HG03045 (cell line): Measurements from ENCODE around the gene AFF3.

ENCODE experiments used
- ATAC-seq: cut with Tn5 transposase; IDR thresholded peaks from one replicate; pipeline ENCODE4 v1.9.1; 2021; ENCODE audit warnings: mild to moderate bottlenecking, moderate library complexity; ENCODE audit not compliant: unreplicated experiment

Gene AFF3

GRCh38 chr2:99593692-99594427 is 548.5 kb downstream of the AFF3 start:
- ATAC-seq: no peak

GRCh38 chr2:99576775-99577174 is 565.6 kb downstream of the AFF3 start:
- no peak for ATAC-seq

- ATAC-seq: no peak
Observed at GRCh38 chr2:99573634-99574251, 568.6 kb downstream of the AFF3 start.

- no peak for ATAC-seq
Observed at GRCh38 chr2:99572373-99573164, 569.8 kb downstream of the AFF3 start.

GRCh38 chr2:99571954-99572353 is 570.4 kb downstream of the AFF3 start:
- no peak for ATAC-seq

- no peak for ATAC-seq
Observed at GRCh38 chr2:99571533-99571932, 570.9 kb downstream of the AFF3 start.

- ATAC-seq: no peak
Observed at GRCh38 chr2:99571021-99571420, 571.4 kb downstream of the AFF3 start.

GRCh38 chr2:99569386-99569785 is 573.0 kb downstream of the AFF3 start:
- ATAC-seq: no peak

GRCh38 chr2:99565227-99565626 is 577.2 kb downstream of the AFF3 start:
- ATAC-seq: no peak

- ATAC-seq: no peak
Observed at GRCh38 chr2:99562516-99562915, 579.9 kb downstream of the AFF3 start.

- no peak for ATAC-seq
Observed at GRCh38 chr2:99561804-99562203, 580.6 kb downstream of the AFF3 start.

GRCh38 chr2:99559075-99559662 is 583.2 kb downstream of the AFF3 start:
- peak; percentile 75 for ATAC-seq

- no peak for ATAC-seq
Observed at GRCh38 chr2:99555404-99555803, 587.0 kb downstream of the AFF3 start.

- ATAC-seq: no peak
Observed at GRCh38 chr2:99554871-99555270, 587.5 kb downstream of the AFF3 start.

- ATAC-seq: no peak
Observed at GRCh38 chr2:99554238-99554637, 588.2 kb downstream of the AFF3 start.

GRCh38 chr2:99552529-99552928 is 589.9 kb downstream of the AFF3 start:
- no peak for ATAC-seq

GRCh38 chr2:99550368-99550767 is 592.0 kb downstream of the AFF3 start:
- no peak for ATAC-seq

- no peak for ATAC-seq
Observed at GRCh38 chr2:99545604-99546003, 596.8 kb downstream of the AFF3 start.

GRCh38 chr2:99545066-99545465 is 597.3 kb downstream of the AFF3 start:
- ATAC-seq: no peak

GRCh38 chr2:99544608-99545007 is 597.8 kb downstream of the AFF3 start:
- ATAC-seq: no peak

GRCh38 chr2:99543247-99543646 is 599.1 kb downstream of the AFF3 start:
- ATAC-seq: no peak
